HG03097 (cell line): ENCODE results near the gene ARHGAP18.

Source experiments
- ATAC-seq: cut with Tn5 transposase; IDR thresholded peaks from one replicate; pipeline ENCODE4 v1.9.1; 2021; ENCODE audit not compliant: unreplicated experiment, low FRiP score

ARHGAP18 gene, protein sequence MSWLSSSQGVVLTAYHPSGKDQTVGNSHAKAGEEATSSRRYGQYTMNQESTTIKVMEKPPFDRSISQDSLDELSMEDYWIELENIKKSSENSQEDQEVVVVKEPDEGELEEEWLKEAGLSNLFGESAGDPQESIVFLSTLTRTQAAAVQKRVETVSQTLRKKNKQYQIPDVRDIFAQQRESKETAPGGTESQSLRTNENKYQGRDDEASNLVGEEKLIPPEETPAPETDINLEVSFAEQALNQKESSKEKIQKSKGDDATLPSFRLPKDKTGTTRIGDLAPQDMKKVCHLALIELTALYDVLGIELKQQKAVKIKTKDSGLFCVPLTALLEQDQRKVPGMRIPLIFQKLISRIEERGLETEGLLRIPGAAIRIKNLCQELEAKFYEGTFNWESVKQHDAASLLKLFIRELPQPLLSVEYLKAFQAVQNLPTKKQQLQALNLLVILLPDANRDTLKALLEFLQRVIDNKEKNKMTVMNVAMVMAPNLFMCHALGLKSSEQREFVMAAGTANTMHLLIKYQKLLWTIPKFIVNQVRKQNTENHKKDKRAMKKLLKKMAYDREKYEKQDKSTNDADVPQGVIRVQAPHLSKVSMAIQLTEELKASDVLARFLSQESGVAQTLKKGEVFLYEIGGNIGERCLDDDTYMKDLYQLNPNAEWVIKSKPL

DNA sequence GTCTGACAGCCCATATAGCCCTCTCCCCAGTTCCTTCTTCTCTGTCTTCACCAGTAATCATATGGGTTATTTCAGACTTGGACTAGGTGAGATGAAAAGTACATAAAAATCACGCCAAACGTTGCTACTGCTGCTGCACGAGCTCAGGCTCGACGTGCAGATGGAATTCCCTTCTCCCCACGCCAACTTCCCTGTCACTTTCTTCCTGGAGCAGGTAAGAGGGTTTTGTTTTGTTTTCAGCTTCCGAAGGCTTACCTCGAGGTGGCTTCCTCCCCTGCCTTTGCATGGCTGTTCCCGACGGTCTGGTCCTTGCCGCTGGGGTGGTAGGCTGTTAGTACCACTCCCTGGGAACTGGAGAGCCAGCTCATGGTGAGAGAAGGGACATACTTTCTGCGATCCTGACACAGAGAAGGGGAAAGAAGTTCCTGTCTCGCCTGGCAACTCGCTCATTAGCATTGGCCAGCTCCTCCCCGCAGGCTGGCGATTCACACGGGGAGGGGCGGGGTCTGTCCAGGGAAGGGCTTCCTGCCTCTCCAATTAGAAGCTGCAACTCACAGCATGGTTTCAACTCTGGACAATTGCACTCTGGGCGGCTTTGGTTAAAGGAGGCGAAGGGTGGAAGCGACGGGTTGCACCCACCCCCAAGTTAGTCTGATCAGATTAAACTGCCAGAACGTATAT is at the start of gene ARHGAP18:
ARHGAP18 (minus strand) TSS at position 409 of the 681 bp plus-strand sequence; CDS start at position 368, 41 bp downstream.
- peak; percentile 90 for ATAC-seq

DNA sequence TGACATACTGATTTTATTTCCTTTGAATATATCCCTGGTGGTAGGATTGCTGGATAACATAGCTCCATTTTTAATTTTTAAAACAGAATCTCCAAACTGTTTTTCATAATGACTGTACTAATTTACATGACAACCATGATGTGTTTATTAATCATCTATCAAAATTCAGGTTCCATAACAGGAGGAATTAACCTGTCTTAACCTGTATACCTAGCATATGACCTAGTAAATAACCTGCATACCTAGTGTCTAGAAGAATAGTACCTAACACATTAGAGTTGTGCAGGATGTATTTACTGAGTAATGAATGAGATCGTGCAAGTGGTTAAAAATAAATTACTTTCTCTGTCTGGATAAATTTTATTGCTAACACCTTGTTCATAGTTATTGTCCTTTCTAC is 45.8 kb upstream of the ARHGAP18 start:
- no peak for ATAC-seq

DNA sequence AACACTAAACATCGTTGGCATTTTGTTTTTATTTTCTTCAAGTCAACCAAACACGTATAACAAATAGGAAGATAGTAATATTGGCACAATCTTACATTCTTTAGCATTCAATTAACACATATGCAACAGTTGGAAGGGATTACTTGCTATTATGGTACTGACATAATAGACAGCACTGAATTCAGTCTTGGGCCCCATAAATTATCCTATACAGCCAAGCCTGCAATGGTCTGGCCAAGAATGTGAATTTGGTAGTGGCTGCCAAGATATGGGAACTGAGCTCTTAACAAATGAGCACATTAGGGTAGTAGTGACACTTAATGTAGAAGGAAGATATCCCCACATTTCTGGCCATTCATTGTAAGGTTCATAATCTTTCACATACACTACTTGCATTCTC is 44.8 kb upstream of the ARHGAP18 start:
- ATAC-seq = no peak

DNA sequence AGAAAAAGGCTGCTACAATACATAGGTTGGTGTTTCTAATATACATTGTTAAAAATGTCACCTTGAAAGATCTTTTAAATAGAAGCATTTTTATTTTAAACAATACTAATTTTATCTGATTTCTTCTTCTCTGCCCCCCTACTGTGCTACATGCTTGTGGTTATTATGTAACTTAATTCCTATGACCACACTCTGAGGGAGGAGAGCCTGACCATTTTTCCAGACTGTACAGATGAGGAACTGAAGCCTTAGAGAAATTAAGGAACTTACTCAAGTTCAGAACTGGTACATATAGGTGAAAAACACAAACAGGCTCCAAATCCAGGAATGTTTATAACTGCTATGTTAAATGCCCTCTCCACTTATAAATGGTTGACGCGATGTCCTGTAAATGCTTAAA is 43.4 kb upstream of the ARHGAP18 start:
- no peak for ATAC-seq

DNA sequence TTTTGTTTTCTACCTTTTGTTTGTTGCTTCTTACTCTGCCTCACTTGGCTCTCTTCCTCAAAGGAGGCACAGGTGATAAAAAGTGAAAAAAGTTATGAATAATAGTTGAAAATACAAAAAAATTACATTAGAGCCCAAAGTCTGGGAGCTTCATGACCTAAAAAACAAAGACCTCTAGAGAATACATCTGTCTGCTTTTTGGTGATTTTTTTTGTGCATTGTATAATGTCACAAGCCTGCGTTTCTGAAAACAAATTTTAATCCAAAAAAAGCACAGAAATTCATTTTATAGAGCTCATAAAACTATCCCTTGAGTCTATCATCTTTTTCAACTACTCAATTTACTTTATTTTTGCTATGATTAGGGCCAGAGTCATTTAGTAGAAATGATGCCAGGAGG is 41.4 kb upstream of the ARHGAP18 start:
- ATAC-seq = no peak

DNA sequence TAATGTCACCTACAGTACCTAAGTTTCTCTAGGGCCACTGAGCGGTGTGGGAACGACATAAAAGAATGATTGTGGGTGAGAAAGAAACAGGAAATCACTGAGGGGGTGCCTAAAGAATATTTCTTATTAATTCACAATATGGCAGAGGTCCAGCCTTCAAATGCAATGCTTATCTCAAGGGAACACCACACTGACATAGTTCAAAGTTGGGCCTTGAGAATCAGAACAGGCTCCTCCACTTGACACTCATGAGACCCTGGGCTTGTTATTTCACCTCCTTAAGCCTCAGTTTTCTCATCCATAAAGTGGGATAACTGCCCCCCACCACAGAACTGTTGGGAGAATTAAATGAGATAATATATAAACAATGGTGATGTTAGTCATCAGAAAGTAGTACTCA is 40.4 kb upstream of the ARHGAP18 start:
- no peak for ATAC-seq

DNA sequence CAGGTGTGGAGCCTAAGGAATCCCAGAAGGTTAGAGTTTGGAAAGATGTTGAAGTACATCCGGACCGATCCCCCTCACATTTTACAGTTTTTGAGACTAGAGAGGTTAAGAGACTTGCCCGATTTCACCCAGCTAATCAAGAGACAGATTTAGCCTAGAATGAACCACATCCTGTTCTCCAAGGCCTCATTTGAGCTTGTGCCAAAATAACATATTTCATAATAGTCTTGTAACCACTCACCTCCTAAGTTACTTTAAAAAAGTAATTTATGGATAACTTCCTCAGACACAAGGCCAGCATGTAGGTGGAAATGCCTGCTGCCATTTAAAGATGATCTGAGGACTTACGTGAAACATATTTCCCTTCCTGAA is 39.8 kb upstream of the ARHGAP18 start:
- ATAC-seq = peak; percentile 28

DNA sequence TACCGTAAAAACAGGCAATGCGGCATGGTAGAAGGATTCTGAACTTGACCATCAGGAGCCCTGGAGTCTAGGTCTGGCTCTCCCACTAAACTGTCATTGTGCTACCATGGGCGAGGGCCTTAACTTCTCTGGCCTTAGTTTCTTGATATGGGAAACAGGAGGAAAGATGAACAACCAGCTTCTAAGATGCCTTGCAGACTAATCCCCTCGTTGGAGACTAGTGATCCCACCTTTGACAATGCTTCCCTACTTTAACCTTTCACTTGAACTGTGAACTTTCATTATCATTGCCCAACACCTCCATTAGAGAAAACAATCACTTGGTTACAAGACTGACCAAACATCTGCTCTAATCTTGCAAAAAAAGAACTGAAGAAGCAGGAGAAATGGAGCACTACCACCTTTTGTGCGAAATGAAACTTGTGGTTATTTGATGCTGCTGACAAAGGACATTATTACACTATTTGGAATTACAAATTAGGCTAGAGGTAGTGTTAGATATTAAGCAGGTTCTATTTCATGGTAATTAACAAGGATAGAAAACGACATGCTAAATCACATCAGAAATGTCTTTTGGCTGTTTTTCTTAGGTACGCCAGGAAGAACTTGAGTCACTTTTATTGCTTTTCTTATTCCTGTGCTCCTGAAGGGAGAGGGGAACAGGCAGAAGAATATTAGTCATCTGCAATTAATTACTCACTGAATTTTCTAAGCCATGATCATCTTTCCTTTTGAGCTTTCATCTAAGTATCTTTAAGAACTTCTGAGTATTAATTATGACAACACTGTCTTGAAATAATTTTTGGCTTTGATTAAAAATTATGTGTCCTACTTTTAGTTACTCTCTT is 39.1 kb upstream of the ARHGAP18 start:
- no peak for ATAC-seq

DNA sequence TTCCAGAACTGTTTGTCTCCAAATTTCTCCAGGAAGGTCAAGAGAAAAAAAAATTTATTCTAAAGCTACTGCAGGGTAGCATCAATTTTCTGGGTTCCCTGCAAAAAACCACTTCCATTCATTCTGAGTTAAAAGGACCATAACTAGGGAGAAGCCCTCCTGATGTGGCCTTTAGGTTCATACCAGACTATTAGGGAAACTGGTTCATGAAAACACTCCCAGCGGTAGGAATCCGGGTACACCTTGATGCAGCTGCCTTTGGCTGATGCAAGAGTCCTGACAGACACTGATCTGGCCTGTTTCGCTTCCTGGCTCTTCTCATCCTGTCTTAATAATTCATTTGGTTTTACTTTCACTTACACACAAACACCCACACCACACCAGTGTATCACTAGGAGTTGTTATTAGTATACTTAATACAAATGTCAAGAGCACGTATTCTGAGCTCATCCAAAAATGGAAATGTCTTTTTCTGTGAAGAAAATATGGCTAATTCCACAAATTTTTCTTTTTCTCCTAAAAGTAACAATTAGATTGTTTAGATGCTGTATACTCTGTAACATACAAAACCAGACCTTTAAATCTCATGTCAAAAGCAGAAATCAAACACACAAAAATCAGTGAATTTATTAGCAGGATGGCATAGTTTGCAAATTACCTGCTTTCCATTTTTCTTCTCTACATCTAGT is 38.4 kb upstream of the ARHGAP18 start:
- ATAC-seq = peak; percentile 90

DNA sequence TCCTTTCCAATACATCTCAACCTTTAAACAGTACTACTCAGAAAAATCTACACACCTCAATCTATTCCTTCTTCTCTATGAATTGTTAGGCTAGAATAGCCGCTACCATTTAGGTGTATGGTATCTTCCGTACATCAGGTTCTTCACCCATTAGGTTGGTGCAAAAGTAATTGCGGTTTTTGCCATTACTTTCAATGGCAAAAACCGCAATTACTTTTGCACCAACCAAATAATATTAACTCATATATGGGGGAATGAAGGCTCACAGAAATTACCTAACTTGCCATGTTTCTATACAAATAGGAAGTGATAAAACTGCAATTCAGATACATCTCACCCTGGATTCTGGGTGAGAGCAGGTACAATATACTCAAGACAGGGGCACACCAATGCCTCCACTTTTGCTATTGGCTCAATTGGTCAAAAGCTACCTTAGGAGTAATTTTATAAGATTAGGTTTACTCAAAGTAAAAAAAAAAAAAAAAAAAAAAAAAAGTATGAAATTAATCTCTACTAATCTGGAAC is 37.7 kb upstream of the ARHGAP18 start:
- no peak for ATAC-seq

DNA sequence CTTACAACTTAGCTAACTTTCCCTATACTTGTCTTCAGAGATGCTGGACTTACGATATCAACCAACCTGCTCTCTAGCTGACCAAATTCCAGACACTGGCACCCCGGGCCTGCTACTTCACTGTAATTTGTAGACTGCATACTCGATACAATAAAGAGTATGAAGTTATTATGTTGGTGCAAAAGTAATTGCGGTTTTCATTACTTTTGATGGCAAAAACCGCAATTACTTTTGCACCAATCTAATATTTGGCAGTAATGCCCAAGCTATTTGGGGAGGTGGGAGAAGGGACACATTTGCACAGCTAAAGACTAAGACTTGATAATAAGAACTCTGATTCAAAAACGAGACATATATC is 34.9 kb upstream of the ARHGAP18 start:
- no peak for ATAC-seq

DNA sequence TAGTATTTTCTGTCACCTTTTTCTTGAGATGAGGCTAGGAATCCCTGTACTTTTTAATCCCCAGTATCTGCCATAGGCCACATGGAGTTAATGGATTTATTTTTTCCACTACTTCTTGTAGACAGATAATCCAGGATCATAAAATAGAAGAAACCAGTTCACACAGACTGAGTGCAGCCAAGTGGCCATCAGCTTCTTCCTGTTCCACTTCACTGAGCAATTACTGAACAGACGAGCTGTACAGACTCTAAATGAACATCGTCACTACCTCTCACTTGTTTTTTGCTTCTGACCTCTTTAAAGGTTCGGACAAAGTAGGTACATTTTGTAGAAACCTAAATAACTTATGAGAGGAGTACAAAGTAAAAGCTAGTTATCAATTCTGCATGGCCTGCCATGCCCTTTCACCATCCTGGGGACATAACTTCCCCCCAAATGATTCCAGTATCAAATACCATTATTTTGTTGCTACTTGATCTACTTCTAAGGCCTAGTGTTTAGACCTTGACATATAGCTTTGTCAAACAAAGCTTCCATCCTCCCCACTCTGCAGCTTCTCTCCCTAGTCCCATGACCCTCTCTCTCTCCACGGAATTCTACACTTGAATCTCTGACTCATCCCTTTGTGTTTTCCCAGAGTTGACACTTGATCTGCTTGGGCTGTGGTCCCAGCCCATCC is 34.4 kb upstream of the ARHGAP18 start:
- no peak for ATAC-seq

DNA sequence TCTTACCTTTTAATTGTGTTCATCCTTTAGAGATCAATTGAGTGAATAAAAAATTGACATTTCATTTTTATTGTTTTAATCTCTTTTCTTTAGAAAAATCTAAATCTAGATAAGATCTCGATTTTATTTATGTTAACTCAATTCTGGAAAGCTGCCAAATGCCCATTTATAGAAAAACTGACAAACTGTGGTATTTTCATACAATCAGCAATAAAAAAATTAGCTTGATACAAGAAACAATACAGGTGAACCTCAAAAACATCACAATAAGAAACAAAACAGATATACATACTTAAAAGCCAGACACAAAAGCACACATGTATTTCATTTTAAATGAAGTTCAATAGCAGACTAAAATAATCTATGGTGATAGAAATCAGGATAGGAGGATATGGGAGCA is 30.0 kb upstream of the ARHGAP18 start:
- no peak for ATAC-seq

DNA sequence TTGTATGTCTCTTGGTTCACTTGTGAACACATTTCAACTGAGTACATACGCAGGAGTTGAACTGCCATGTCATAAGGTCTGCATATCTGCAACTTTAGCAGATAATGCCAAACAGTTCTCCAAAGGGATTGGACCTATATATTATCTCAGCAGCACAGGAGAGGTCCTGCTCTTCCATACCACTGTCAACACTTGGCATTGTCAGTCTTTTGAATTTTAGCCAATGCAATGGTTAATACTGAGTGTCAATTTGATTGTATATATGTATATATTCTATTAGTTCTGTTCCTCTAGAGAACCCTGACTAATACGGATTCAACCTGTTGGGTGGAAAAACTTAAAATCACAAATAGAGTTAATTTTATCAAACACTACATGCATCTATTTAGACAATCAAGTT is 26.1 kb upstream of the ARHGAP18 start:
- ATAC-seq = no peak

DNA sequence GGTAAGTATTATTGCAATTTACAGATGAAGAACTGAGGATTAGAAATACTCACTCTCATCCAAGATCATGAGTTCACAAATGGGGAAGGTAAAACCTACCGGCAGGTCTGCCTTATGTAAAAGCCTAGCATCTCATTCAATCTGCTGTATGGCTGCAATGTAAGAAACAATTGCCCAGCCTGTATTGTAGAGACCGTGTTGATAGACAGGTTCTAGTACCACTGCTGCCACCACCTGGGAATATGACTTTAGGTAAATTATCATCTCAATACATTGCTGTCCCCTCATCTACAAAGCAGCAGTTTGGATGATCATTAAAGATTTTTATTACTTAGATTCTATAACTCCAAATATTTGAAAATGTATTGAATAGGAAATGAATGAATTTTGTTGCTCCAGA is 23.3 kb upstream of the ARHGAP18 start:
- ATAC-seq = no peak

DNA sequence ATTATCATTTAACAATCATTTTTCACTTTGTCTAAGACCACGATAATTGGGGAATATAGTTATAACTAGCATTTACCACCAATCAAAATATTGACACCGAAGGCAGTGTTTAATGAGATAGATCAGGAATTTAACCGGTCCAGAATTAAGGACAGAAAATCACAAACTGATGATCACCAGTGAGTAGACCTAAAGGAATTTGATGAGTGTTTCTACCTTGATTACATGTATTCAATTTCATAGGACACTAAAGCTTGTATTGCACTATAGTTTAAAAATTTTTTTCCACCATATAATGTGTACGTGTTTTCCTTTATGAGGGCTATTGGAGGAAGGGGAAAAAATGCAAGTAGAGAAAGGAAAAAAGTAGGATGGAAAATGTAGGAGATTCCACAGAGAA is 22.6 kb upstream of the ARHGAP18 start:
- ATAC-seq = no peak

DNA sequence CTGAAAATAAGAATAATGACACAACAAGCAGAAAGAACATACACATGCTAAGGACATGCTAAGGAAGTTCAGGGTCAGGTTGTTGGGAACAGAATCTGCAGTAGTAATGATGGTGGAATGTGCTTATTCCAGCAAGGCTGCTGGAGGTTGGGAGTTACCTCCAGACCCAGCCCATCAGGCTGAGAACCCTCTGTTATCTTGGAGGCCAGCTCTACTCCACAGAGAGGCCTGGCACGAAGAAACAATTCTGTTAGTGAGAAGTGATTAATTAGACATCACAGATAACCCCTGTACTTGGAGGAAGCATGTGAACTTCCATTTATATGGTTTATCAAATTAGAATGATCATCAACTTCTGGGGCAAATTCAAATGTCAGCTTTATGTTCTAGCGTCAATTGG is 22.1 kb upstream of the ARHGAP18 start:
- ATAC-seq = no peak

DNA sequence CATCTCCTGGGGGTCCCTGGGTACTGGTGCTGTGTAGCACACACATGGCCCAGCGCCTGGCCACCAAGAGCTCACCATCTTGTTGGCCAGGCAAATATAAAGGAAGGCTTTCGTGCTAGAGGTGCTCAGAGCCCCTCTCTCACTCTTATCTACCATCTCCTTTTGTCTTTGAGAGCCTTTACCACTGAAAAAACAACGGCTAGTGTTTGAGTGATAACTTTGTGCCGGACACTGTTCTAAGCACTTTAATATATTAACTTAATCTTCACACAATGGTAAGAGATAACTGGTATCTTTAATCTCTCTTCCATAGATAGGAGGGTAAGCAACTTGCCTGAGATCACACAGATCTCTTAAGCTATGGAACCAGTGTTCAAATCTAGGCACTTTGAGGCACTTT is 21.5 kb upstream of the ARHGAP18 start:
- ATAC-seq = no peak

DNA sequence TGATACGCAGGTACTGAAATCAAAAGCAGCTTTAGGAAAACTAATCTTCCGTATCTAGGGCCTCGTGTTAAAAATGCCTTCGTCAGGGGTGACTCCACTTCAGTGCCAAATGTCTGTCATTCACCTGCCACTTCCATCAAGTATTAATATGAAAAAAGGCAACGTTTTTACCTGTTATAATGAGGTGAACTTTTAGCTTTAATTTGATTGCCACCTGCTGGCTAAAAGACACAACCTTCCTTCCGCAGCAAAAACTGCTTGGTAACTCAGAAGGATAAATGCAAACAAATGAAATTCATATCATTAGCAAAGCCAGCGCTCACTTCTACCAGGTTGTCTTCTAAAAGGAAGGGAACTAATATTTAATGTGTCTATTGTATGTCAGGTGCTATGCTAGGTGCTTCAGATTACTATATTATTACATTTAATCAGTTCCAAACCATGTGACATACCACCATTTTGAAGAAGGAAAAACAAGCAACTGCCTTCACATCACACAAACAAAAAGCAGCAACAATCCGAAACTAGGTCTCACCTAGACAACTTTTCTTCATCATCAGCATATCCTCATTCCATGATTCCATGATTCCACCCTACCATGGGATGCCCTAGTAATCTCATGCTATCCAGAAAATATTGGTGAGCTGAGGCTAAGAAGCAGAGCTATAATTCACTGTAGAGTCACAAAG is 20.6 kb upstream of the ARHGAP18 start:
- ATAC-seq = no peak
